Measurements from ENCODE around the gene SGMS2.

DNA sequence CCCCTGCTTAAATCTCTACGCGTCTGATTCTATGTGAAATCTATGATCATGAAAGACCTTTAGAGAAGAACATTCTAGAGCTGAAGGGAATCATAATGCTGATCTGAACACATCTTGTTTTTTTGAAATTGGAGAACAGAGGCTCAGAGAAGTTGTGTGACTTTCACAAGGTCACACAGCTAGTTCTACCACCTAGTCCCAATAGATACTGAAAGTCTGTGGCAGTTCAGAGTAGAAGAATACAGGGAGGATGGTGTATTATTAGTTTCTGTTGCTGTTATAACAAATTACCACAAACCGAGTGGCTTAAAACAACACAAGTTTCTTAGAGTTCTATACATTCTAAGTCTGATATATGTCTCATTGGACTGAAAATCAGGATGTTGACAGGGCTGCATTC is 121.1 kb downstream of the SGMS2 start:
- TF ChIP-seq, protein P1, sequence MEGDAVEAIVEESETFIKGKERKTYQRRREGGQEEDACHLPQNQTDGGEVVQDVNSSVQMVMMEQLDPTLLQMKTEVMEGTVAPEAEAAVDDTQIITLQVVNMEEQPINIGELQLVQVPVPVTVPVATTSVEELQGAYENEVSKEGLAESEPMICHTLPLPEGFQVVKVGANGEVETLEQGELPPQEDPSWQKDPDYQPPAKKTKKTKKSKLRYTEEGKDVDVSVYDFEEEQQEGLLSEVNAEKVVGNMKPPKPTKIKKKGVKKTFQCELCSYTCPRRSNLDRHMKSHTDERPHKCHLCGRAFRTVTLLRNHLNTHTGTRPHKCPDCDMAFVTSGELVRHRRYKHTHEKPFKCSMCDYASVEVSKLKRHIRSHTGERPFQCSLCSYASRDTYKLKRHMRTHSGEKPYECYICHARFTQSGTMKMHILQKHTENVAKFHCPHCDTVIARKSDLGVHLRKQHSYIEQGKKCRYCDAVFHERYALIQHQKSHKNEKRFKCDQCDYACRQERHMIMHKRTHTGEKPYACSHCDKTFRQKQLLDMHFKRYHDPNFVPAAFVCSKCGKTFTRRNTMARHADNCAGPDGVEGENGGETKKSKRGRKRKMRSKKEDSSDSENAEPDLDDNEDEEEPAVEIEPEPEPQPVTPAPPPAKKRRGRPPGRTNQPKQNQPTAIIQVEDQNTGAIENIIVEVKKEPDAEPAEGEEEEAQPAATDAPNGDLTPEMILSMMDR (IDR thresholded peaks at IDR 0.05; ENCODE audit: low read depth, low read length, missing input control): no peak
- TF ChIP-seq YY1 (IDR thresholded peaks at IDR 0.05) (no peak), EGR1 (IDR thresholded peaks at IDR 0.05; ENCODE audit: low read depth in 2 of 2) (no peak), RAD21 (IDR thresholded peaks at IDR 0.05) (no peak)
